ENCODE measurements around the gene SRGAP2. TPM values are rescaled to one million over a fixed set of nuclear protein-coding genes. Genes with fewer than 3 reads are reported as not detected.
"Not testable (repeated sequence)": the region's sequence is repeated elsewhere in the genome, so short reads cannot be mapped to it uniquely, and the experiment has no call there.

SRGAP2 gene
- 130 TPM for total RNA-seq

DNA sequence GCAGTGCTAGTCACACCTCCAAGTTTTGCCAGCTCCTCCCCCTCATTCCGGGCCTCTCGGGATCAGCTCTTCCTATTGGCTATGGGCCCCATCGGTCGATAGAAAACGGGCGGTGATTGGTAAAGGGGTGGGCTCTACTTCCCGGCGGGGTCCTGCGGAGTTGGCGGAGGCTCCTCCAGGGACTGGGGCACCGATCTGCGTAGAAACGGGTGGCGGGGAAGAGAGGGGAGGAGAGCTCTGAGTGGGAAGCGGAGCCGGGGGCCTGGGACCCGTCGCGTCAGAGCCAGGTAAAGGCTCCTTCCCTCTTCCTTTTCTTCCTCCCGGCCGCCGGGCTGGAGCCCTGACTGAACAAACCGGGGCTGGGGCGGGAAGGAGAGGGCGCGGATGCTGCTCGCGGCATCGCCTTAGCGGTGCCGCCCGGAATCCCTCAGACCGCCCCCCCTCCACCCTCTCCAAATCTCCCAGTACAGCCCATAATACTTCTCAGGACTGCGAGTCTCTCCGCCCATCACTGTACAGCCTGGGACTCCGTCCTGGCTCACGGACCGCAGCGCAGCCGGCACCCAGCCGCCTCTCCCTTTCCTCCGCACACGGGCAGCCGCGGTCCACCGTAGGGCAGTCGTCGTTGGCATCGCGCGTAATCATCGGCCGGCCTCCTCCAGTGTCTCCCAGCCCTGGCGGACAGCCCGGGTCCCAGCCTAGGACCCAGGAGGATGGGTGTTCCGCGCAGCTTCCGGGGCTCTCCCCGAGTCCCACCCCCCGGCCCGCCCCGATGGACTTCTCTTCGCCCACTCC, at the start of gene SRGAP2:
Gene SRGAP2, plus strand, starts transcription at position 178 of the 795 bp plus-strand sequence. CDS start 2,430 bp downstream, outside the sequence.
- DNase-seq, result not testable (repeated sequence)

DNA sequence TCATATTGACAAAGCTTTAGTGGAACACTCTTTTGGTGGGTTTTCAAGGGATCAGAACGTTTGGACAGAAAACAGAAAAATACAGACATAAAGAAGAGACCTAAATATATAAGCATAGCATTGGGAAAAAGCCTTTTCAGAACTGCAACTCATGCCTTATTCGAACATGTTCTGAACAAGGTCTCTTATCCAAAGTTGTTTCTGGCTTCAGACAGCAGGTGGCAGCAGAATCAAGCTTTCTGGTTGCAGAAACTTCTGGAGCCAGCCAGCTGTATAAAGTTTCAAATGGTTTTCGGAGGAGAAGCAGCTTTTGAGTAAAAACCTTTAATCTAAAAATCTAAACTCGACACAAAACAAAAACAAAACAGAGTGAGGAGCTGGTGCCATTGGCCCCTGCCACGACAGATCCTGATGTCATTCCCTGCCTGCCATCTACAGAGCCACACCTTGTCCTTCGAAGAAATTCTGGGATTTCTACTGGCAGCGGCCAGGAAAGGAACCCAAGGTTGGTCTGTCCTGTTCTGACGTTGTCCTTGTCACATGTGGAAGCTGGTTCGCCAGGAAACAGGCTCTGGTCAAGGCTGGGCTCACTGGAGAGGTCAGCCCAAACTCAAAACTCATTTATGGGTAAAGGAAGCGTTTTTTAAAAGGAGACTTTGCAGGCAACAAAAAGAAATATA, 35.9 kb upstream of the SRGAP2 start:
- DNase-seq, result not testable (repeated sequence)

DNA sequence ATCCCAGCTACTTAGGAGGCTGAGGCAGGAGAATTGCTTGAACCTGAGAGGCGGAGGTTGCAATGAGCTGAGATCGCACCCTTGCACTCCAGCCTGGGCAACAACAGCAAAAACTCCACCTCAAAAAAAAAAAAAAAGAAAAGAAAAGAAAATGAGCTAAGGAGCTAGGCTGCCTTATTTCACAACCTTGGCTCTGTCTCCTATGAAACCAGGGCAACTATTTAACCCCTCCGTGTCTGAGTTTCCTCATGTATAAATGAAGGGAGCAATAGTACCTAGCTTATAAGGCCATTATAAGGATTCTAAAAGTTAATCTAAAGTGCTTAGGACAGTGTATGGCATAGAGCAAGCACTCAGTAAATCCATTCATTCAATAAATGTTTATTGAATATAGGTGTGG, 33.5 kb upstream of the SRGAP2 start:
- not testable (repeated sequence) for DNase-seq

- DNase-seq, result not testable (repeated sequence)
Measured at GRCh38 chr1:206173110-206173719, 30.1 kb upstream of the SRGAP2 start.

DNA sequence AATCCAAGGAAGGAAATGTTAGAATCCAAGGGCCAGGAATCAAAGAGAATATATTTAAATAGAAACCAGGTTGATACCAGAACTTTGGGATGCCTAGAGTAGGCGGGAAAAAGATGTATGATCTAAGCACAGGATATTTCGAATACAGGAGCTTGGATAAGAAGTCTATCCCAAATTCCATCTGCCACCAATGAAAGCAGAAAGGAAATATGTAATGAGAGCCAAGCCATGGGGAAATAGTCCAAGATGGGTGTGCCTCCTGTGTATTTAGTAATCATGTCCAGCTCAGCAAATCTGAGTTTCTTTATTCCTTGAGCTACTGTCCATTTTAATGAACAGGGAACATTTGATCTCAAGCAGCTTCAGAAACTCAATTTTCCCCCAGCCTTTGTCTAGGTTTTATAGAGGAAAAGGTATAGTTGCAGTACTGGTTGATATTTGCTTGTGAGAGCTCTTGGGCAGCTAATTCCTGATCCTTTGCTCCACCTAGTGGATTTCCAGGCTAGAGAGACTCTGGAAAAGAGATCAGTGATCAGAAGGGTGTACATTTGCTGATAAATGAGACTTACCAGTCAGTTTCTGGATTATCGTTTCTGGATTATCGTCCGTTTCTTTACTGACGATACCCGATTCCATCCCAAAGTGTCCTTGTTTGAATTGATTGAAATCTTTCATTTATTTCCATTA, 29.0 kb upstream of the SRGAP2 start:
- DNase-seq, result not testable (repeated sequence)

GRCh38 chr1:206175459-206176113, 27.8 kb upstream of the SRGAP2 start:
- not testable (repeated sequence) for DNase-seq

DNA sequence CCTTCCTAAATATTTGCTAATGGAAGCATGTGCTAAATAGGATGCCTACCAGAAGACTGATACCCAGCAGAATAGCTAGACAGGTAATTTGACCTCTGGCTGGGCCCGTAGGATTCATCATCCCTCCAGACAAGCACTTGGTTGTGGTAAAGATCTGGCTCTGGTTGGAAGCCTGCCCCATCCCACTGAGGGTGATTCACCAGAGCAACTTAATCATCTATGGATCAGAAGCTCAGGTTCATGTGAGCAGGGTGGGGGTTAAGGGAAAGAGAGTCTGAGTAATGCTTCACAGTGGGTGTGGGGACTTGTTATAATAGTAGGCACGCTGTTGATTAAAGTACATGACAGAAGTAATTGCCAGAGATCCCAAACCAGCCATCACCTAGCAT, 27.2 kb upstream of the SRGAP2 start:
- not testable (repeated sequence) for DNase-seq

- not testable (repeated sequence) for DNase-seq
Measured at GRCh38 chr1:206178061-206178989, 25.0 kb upstream of the SRGAP2 start.

DNA sequence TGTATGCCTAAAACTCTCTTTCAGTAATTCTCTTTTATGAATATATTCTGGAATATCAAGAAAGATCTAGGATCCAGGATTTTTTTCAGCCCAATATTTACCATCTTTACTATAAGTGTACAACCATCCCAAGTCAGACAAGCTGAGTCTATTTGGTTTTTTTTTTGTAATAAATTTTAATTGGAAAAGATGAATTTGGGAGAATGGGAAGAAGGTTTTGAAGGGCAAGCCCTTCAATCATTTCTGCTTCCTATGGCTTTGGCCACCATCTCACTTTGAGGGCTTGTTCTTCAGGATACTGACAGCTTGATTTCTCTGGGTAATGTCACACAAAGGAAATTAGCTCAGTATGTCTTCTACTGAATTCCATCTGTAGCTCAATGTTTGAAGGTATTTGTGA, 23.7 kb upstream of the SRGAP2 start:
- DNase-seq, result not testable (repeated sequence)

- not testable (repeated sequence) for DNase-seq
Measured at GRCh38 chr1:206182368-206183317, 20.7 kb upstream of the SRGAP2 start.

GRCh38 chr1:206183788-206184187, 19.6 kb upstream of the SRGAP2 start:
- DNase-seq, result not testable (repeated sequence)

GRCh38 chr1:206185778-206186177, 17.6 kb upstream of the SRGAP2 start:
- DNase-seq, result not testable (repeated sequence)

GRCh38 chr1:206186826-206187225, 16.5 kb upstream of the SRGAP2 start:
- DNase-seq, result not testable (repeated sequence)

GRCh38 chr1:206195182-206195581, 8.2 kb upstream of the SRGAP2 start:
- not testable (repeated sequence) for DNase-seq

GRCh38 chr1:206196748-206197424, 6.5 kb upstream of the SRGAP2 start:
- not testable (repeated sequence) for DNase-seq

GRCh38 chr1:206202789-206203363, 465 bp upstream of the SRGAP2 start, which contains the start of gene FAM72A:
FAM72A (minus strand) TSS chr1:206202839; CDS start chr1:206202025, 814 bp downstream.
- peak; percentile 99 for DNase-seq

GRCh38 chr1:206204159-206204511, 794 bp downstream of the SRGAP2 start:
- DNase-seq, result not testable (repeated sequence)

GRCh38 chr1:206204871-206205270, 1.5 kb downstream of the SRGAP2 start:
- not testable (repeated sequence) for DNase-seq

Data from occipital lobe (tissue), 2 donors.